Measurements from ENCODE around the gene KAZN. TPM values are rescaled to one million over a fixed set of nuclear protein-coding genes. Genes with fewer than 3 reads are reported as not detected.

Gene KAZN
- polyA plus RNA-seq, 2 of the 4 experiments (the other 2 are of a cell fraction): 1.3 to 1.9 TPM

DNA sequence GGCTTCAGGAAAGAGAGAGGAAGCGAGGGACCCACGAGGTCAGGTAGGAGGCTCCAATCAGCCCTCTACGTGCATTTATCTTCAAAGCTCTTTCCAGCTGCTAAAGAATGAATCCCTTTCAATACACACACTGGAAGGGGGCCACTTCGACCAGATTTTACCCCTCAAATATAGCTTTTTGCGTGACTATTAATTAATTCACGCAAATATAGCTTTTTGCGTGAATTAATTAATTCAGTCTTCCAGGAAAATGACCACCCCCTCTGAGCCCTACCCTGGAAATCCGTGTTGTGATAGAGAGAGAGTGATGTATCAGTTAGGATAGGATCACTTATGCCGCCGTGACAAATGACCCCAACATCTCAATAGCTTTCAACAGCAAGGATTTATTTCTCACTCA lies 289.9 kb downstream of the KAZN start:
- DNase-seq (ENCODE audit: low read depth in 1 of 2, low spot score in 1 of 2): no peak
- no peaks in the 10 kb centered on the region for H3K9me3 ChIP-seq
- FAIRE-seq: no peak
- H3K27ac ChIP-seq: no peak overlapping the region
- ATAC-seq: no peak
- WGBS (ENCODE audit: missing lambda C conversion rate): 55% methylated on average over 10 of the region's 10 CpGs
- no peak overlapping the region for H3K4me2 ChIP-seq
- H3K4me1 ChIP-seq: no peaks in the 10 kb centered on the region
- ChIA-PET POLR2A (no interaction called here), CTCF (interaction anchor here (1.4 kb wide), 1 partner anchor 27 kb away, joined by 4 read pairs; no protein-coding TSS in a partner anchor)
- H3K4me3 ChIP-seq: no peak overlapping the region
- TF ChIP-seq MYC (IDR thresholded peaks at IDR 0.05; ENCODE audit: borderline replicate concordance, low read length) (no peak), RCOR1 (IDR thresholded peaks at IDR 0.05; ENCODE audit: low read depth, low read length) (no peak), KDM1A (IDR thresholded peaks at IDR 0.05; ENCODE audit: low read depth) (no peak), NFE2L2 (conservative IDR thresholded peaks at IDR 0.05; ENCODE audit: low read length) (no peak), ESRRA (IDR thresholded peaks at IDR 0.05; ENCODE audit: borderline replicate concordance, low read length) (no peak), PHF8 (IDR thresholded peaks at IDR 0.05; ENCODE audit: borderline replicate concordance, low read depth) (no peak), HDAC2 (IDR thresholded peaks at IDR 0.05) (no peak), NR3C1 (IDR thresholded peaks at IDR 0.05) (no peak), HEYL (CRISPR knock-in tag; IDR thresholded peaks at IDR 0.05) (no peak), RAD21 (conservative IDR thresholded peaks at IDR 0.05 in 1 of 2, IDR thresholded peaks at IDR 0.05 in 1 of 2) (no peak)
- TF ChIP-seq, protein P1, sequence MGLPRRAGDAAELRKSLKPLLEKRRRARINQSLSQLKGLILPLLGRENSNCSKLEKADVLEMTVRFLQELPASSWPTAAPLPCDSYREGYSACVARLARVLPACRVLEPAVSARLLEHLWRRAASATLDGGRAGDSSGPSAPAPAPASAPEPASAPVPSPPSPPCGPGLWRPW (IDR thresholded peaks at IDR 0.05): no peak
- TF ChIP-seq, protein P2, sequence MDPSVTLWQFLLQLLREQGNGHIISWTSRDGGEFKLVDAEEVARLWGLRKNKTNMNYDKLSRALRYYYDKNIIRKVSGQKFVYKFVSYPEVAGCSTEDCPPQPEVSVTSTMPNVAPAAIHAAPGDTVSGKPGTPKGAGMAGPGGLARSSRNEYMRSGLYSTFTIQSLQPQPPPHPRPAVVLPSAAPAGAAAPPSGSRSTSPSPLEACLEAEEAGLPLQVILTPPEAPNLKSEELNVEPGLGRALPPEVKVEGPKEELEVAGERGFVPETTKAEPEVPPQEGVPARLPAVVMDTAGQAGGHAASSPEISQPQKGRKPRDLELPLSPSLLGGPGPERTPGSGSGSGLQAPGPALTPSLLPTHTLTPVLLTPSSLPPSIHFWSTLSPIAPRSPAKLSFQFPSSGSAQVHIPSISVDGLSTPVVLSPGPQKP (IDR thresholded peaks at IDR 0.05; ENCODE audit: low read depth, low read length): no peak

DNA sequence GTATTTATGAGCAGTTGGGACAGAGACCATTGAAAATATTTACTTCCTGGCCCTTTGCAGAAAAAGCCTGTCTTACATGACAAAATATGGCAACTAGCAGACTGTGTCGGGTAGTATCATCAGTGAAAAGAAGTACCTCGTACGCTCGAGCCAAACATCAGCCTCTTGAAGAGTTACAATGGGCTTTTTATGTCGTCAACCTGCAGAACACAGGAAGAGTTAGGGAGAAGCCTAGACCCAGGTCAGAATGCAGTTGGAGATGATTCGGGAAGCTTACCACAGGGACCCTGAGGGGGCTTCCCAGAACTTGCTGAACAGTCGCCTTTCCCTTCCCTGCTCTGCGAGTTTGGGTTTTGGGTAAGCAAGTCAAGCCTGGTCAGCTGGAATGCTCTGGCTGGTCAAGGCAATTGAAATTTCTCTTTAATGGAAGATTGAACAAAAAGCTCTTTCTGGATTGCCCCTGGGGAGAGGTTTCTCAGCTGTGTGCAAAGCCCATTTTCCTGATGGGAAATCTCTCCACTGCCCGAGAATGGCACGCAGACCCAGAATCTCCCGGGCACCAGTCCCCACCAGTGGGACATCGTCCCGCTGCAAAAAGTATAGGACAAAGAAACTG lies 291.4 kb downstream of the KAZN start:
- WGBS (ENCODE audit: missing lambda C conversion rate): 61% methylated on average over 13 of the region's 13 CpGs
- Histone ChIP-seq H3K4me2 (no peak overlapping the region), H3K4me1 (no peaks in the 10 kb centered on the region), H3K4me3 (no peak overlapping the region), H3K27ac (no peak overlapping the region), H3K9me3 (no peaks in the 10 kb centered on the region)
- DNase-seq (ENCODE audit: low read depth in 1 of 2, low spot score in 1 of 2) (no peak), FAIRE-seq (no peak), ATAC-seq (no peak)
- POLR2A ChIA-PET: no interaction called here
- CTCF ChIA-PET: interaction anchor here (0.6 to 0.9 kb wide), 2 partner anchors 9 to 25 kb away, joined by 3 to 4 read pairs; no protein-coding TSS in a partner anchor
- TF ChIP-seq EHMT2 (IDR thresholded peaks at IDR 0.05; ENCODE audit: low read depth) (no peak), POLR2AphosphoS2 (conservative IDR thresholded peaks at IDR 0.05; ENCODE audit: low read length) (no peak)

DNA sequence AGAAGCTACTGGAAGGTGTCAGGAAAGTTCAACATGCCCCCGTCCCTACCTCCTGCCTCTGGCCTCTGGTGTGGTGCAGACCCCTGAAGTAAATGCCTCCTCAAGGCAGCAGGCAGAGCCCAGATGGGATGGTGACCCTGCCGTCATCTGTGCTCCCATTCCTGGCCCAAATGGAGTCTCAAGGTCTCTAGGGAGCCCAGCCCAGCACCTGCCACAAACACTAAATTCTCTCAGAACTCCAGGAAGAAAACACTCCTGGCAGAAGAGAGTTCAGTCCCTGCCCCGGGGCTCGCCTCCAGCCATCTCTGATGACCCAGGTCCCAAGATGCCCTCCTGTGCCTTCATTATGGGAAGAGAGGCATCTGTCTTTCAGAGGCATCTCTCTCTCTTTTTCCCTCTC lies 293.5 kb downstream of the KAZN start:
- CTCF ChIA-PET: no interaction called here
- ATAC-seq (no peak), FAIRE-seq (no peak), DNase-seq (ENCODE audit: low read depth in 1 of 2, low spot score in 1 of 2) (no peak)
- no peaks in the 10 kb centered on the region for H3K4me1 ChIP-seq
- POLR2A ChIA-PET: no interaction called here
- H3K4me2 ChIP-seq: no peak overlapping the region
- H3K4me3 ChIP-seq: no peak overlapping the region
- H3K9me3 ChIP-seq: no peaks in the 10 kb centered on the region
- 41% methylated on average over 4 of the region's 4 CpGs for WGBS (ENCODE audit: missing lambda C conversion rate)
- no peak for TF ChIP-seq ZSCAN20 (CRISPR knock-in tag; IDR thresholded peaks at IDR 0.05)
- TF ChIP-seq HOXA7 (CRISPR knock-in tag; IDR thresholded peaks at IDR 0.05): no peak
- TF ChIP-seq, protein P3, sequence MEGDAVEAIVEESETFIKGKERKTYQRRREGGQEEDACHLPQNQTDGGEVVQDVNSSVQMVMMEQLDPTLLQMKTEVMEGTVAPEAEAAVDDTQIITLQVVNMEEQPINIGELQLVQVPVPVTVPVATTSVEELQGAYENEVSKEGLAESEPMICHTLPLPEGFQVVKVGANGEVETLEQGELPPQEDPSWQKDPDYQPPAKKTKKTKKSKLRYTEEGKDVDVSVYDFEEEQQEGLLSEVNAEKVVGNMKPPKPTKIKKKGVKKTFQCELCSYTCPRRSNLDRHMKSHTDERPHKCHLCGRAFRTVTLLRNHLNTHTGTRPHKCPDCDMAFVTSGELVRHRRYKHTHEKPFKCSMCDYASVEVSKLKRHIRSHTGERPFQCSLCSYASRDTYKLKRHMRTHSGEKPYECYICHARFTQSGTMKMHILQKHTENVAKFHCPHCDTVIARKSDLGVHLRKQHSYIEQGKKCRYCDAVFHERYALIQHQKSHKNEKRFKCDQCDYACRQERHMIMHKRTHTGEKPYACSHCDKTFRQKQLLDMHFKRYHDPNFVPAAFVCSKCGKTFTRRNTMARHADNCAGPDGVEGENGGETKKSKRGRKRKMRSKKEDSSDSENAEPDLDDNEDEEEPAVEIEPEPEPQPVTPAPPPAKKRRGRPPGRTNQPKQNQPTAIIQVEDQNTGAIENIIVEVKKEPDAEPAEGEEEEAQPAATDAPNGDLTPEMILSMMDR (IDR thresholded peaks at IDR 0.05): no peak
- TF ChIP-seq GATA3 (IDR thresholded peaks at IDR 0.05; ENCODE audit: borderline replicate concordance): no peak
- TF ChIP-seq PHF8 (IDR thresholded peaks at IDR 0.05; ENCODE audit: borderline replicate concordance, low read depth): no peak
- TF ChIP-seq EP300 (IDR thresholded peaks at IDR 0.05): no peak
- no peak for TF ChIP-seq RCOR1 (IDR thresholded peaks at IDR 0.05; ENCODE audit: low read depth, low read length)
- TF ChIP-seq, protein P4, sequence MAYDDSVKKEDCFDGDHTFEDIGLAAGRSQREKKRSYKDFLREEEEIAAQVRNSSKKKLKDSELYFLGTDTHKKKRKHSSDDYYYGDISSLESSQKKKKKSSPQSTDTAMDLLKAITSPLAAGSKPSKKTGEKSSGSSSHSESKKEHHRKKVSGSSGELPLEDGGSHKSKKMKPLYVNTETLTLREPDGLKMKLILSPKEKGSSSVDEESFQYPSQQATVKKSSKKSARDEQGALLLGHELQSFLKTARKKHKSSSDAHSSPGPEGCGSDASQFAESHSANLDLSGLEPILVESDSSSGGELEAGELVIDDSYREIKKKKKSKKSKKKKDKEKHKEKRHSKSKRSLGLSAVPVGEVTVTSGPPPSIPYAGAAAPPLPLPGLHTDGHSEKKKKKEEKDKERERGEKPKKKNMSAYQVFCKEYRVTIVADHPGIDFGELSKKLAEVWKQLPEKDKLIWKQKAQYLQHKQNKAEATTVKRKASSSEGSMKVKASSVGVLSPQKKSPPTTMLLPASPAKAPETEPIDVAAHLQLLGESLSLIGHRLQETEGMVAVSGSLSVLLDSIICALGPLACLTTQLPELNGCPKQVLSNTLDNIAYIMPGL (CRISPR knock-in tag; IDR thresholded peaks at IDR 0.05; ENCODE audit: borderline replicate concordance): no peak
- no peak overlapping the region for H3K27ac ChIP-seq

Data from A549 (cell line).